Dermis blood vessel endothelial cell (primary cell): ENCODE data around the gene MAP2. TPM values are rescaled to one million over a fixed set of nuclear protein-coding genes. Genes with fewer than 3 reads are reported as not detected.

Experiments
- DNase-seq: peaks from one replicate; pipeline ENCODE4 v3.0.0; 2010
- total RNA-seq: library from RNA; depleted of rRNA; stranded (reverse); fragments of >200 nt; gene quantifications from 2 replicates; pipeline ENCODE4 v1.2.3, GENCODE V29; 2014

MAP2 gene
- total RNA-seq, 1 donor from 2014 or later = 3.9 TPM

DNA sequence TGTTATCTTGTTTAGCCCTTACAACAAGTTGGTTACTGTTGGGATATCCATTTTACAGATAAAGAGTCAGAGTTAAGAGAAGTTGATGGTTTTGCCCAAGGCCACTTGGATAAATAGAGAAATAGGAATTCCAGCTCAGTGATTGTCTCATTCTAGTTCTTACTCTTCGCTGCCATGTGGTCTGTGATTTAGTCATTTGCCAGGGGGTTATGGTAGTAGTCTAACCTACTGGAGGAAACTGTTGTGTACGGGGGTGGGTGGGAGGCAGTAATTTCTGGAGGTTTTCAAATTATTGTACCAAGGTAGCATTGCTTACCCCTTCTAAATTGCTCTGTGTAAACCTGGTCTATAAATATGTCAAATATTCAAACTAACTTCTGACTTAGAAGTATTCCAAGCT lies 110.4 kb downstream of the MAP2 start:
- no peak for DNase-seq

DNA sequence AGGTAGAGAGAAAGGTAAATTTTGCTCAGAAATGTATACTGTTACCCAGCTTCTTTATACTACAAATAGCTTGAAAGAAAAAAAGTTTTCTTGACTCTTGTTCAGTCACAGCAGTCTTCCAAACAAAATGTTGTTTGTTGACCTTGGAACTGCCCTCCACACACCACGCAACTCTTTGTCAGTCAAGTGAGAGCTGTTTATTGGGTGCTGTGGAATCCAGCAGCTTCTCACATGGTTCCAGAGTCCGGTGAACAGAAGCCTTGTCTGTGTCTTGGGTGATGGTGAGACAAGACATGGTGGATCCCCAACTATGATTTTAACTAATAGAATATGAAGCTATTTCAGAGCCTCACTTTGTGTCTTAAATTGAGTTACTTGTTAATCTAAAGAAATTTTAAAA lies 112.5 kb downstream of the MAP2 start:
- DNase-seq = no peak

DNA sequence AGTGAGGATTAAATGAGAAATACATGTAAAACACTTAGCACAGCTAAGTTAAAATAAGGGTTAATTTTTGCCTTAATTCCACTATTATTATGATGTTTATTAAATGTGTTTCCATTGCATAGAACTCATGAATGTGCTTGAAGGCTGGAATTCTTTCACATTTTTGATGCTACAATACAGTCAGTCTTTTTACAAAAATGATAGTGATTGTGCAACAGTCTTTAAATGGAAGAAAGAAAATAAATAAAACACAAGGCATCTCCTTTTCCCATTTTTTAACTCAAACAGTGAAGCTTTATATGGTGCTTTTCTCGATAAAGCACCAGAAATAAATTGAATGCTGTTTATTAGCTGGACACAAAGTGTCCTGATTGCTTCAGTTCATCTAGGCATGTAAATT lies 123.9 kb downstream of the MAP2 start:
- DNase-seq = no peak

DNA sequence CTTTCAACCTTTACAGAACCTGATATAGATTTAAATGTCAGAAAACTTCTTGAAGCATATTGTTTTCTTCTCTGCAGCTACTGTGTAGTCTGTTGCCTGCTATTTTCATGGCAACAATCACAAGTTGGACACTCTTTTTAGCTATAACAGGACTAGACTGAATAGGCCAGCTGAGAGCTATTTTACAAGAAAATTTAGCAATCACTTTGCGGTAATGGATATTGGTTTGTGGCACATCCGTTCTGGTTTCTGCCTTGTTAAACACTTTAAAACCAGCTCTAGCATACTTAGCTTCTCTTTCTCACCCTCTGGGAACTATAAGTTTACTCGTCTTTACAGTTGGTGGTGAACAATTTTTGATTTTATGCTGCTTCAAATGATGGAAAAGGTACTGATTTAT lies 125.7 kb downstream of the MAP2 start:
- DNase-seq = no peak

DNA sequence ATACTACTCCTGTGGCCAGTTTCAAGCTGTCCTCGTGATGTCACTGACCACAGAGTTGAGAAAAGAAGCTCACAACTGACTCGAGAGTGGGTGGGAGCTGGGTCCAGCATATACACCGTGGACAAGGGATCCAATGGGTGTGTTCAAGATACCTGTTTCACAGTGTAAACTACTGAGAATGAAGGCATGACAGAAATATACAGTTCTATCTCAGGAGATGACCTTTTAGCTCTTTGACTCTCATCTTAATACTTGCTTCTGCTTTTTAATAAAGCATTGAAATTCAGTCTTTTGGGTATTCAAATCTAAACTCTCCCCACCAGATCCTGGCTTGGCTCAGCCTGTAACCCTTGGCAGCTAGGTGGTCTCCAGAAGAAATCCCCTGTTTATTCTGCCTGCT lies 130.1 kb downstream of the MAP2 start:
- DNase-seq = no peak

GRCh38 chr2:209556354-209556961 lies 132.6 kb downstream of the MAP2 start:
- DNase-seq = peak; percentile 80

GRCh38 chr2:209560911-209561310 lies 137.1 kb downstream of the MAP2 start:
- DNase-seq = no peak

GRCh38 chr2:209563453-209563852 lies 139.6 kb downstream of the MAP2 start:
- no peak for DNase-seq

- no peak for DNase-seq
Observed at GRCh38 chr2:209564816-209565215, 141.0 kb downstream of the MAP2 start.

GRCh38 chr2:209565896-209566582 lies 142.2 kb downstream of the MAP2 start:
- DNase-seq = no peak

DNA sequence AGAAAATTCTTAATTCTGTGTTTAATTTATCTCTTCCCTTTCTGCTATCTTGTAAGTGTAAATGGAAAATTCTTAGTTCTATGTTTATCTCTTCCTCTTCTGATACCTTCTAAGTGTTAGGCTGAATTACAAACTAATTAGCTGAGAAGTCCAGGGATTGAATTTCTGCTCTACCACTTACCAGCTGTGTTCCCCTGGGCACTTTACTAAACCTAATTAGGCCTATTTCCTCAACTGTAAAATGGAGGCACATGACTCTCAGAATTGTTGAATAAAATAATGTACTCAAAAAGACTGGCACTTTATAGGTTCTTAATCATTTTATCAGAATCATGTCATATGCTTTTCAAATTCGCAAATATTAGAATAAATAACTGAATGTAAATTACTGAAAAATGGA lies 146.3 kb downstream of the MAP2 start:
- no peak for DNase-seq

GRCh38 chr2:209574515-209574914 lies 150.7 kb downstream of the MAP2 start:
- DNase-seq = no peak

DNA sequence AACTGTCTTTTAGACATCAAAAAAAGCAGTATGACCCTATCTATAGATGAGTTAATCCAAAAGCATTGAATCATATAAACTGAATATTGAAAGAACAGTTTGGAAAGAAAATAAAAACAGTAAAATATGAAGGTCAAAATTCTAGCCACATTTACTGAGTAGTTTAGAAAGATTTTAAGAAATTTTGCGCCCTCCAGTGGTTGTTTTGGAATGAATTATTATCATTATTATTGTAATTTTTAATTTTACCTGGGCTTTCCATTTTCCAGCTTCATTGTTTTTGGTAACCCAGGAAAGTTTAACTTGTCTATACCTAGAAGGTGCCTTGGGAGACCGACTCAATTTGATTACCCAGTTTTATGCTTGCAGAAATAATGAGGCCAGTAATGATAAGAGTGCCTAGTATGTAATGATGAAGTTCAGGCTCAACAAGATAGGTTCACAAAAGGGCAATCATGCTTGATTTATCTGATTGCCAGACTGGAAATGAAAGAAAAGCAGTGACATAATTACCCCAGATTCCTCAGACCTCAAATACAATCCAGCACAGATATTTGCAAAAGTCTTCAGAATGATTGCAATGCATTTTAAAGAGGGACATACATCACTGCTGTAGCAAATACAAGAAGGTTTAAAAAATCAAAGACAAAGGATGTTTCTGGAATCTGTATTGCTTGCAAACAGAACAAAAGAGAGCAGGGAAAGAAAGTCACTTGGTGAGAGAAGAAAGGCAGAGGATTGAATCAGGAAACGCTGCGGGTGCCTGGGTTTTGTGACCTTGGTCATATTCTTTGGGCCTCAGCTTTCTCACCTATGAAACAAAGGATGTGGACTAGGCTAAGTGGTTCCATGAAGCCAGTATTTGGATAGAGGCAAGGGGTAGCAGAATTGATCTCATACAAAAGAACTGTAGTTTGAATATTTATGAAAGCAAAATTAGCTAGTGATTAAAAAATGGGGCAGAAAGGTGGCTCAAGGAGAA lies 153.8 kb downstream of the MAP2 start:
- peak; percentile 49 for DNase-seq

GRCh38 chr2:209578394-209579001 lies 154.7 kb downstream of the MAP2 start:
- DNase-seq = peak; percentile 4

DNA sequence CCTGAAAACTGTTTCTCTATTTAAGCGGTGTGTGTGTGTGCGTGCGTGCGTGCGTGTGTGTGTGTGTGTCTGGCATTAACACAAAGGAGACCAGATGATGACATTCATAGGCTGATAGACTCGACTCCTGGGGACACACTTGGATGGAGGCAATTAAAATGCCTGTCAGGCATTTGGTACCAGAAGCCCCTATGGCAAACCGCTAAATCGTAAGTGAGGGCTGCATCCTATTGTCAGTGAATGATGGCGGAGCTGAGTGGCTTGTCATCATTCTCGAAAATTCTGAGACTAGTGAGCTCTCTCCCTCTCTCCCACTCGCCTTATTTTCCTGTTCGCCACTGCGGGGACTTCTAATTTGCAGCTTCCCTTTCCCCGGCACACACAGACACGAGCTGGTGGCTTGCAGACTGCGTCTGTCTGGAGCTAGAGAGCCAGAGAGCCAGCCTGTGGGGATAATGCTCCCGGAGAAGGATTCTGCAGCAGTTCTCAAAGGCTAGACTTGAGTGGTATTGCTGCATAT lies 155.4 kb downstream of the MAP2 start:
- DNase-seq = peak; percentile 24

DNA sequence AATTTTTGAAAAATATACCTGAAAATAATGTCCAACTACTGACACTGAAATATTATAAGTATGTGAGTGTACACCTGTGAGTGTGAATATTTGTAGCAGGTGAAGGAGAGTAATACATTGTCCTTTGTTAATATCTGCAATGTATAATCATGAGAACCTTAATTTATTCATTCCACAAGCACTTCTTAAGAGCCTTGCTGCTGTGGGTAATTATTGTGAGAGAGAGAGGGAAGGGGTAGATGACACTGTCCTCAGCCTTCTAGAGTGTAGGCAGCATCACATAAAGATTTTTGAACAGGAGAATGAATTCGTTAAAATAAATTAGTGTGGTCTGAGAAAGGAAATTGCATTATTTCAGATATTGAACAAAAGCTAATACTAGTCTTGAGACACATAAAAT lies 157.2 kb downstream of the MAP2 start:
- DNase-seq = no peak

DNA sequence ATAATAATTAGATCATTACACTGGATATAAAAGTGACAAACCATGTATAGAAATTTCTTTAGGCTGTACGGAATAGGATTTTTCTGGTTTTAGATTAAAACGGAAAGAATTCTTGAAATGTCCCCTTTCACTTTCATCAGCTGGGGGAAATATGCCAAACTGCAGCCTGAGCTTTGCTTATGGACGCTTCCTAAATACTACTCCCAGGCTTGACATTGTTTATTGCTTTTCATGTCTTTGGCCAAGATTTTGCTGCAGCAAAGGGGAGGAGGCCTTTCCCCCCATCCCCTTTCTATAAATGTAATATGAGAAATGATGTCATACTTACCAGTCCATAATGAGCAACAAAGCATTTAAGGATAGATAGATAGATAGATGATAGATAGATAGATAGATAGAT lies 158.4 kb downstream of the MAP2 start:
- DNase-seq = no peak

DNA sequence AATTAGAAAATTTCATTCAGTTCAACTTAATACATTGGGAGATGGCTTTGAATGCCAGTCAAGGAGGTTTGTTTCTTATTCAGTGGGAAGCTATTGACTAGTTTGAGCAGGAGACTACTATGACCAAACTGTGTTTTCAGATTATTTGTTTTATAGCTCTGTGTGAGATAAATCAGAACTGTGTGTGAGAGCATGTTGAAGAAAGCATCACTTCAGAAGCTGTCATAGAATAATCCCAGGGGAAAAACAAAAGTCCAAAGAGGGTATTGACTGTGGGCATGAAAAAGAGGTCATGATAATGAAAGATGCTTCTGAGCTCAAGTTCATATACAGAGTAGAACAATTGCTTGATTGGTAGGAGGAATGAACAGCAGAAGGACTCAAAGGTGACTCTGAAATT lies 160.6 kb downstream of the MAP2 start:
- DNase-seq = no peak

DNA sequence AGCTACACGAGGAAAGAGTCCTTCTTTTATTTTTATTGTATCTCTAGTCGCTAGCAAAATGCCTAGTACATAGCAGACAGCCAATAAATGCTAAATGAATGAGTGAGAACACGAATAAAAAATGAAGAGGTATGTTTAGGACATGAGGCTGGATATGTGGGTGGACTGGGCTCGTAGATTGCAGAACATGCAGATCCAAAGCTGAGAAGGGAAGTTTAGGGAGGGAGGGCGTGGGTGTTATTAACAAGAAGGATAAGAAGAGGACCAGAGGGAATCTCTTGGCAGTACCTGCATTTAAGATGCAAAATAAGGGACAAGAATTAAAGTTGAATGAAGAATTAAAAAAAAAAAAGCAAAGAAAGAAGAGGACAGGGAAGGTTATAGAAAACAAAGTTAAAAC lies 161.1 kb downstream of the MAP2 start:
- no peak for DNase-seq

- no peak for DNase-seq
Observed at GRCh38 chr2:209591021-209591420, 167.2 kb downstream of the MAP2 start.

DNA sequence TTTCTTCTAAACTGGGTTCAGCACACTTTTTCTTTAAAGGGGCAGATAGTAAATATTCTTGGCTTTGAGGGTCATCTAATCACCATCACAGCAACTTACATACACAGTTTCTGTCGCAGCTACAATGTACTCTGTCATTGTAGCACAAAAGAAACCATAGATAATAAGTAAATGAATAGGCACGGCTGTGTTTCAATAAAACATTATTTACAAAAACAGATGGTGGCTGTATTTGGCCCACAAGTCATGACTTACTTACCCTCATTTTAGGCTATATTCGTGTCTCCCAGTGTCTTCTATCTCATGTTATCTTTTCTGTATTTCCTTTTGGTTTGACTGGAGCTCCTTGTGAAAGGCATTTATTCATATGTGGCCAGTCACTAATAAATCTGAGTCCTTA lies 168.3 kb downstream of the MAP2 start:
- no peak for DNase-seq

DNA sequence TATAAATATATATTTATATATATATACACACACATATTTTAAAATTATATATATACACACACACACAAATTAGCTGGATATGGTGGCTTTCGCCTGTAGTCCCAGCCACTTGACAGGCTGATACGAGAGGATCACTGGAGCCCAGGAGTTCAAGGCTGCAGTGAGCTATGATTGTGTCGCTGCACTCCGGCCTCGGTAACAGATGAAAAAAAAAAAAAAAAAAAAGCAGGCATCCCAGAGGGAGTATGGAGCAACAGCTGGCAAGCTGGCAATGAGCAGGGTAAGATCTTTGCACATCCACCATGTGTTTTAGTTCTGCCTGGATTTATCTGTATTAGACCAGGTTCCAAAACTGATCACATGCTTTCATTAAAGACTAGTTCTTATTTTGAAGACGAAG lies 170.1 kb downstream of the MAP2 start:
- DNase-seq = no peak

GRCh38 chr2:209596262-209596661 lies 172.4 kb downstream of the MAP2 start:
- DNase-seq = no peak
